Caco-2 (cell line): Measurements from ENCODE around the gene RAB7B. TPM values are rescaled to one million over a fixed set of nuclear protein-coding genes. Genes with fewer than 3 reads are reported as not detected.

ENCODE experiments used
- BruUV-seq: library from RNA; stranded (reverse); fragments of 400-500 nt; replicated peaks from 2 replicates; lab custom pipeline; 2021; lab: Mats Ljungman, UMichigan
- CTCF ChIA-PET: fragments of 300-600 bp; sonication (Branson Sonifier 250); formaldehyde crosslinking; loops from one replicate; lab custom pipeline; 2022; ENCODE audit warnings: antibody characterized with exemption; lab: Charles Lee
- POLR2A ChIA-PET: fragments of 300-600 bp; sonication (Branson Sonifier 250); formaldehyde crosslinking; loops from one replicate; lab custom pipeline; 2022; ENCODE audit warnings: antibody characterized with exemption; lab: Charles Lee
- DNase-seq, 2 experiments: peaks; one replicate each; pipeline versions ENCODE4 v3.0.0 to v3.0.0-alpha.2; 2020 to 2022
- H3K27me3 ChIP-seq: replicated peaks from 2 replicates; pipeline ENCODE4 v1.6.0; 2011; ENCODE audit warnings: low read length; ENCODE audit not compliant: control insufficient read depth, insufficient read depth
- H3K36me3 ChIP-seq: 2 replicates; pipeline ENCODE4 v1.5.1; 2011; ENCODE audit warnings: low read length; ENCODE audit not compliant: control insufficient read depth, insufficient read depth
- H3K4me1 ChIP-seq: fragments of 250-450 bp; sonication (Bioruptor Pico); 2 replicates; pipeline ENCODE4 v1.5.1; 2020; ENCODE audit warnings: mild to moderate bottlenecking
- H3K4me3 ChIP-seq: 2 replicates; pipeline ENCODE4 v1.5.1; 2011; ENCODE audit warnings: low read depth, mild to moderate bottlenecking, control low read depth, low read length
- H3K9me3 ChIP-seq: fragments of 250-450 bp; sonication (Bioruptor Pico); 2 replicates; pipeline ENCODE4 v1.5.1; 2020; ENCODE audit warnings: mild to moderate bottlenecking, moderate library complexity
- H3K27ac Mint-ChIP-seq: one replicate; pipeline ENCODE4 v1.8.0; 2022; ENCODE audit warnings: mixed read lengths; ENCODE audit not compliant: unreplicated experiment
- H3K27me3 Mint-ChIP-seq: one replicate; pipeline ENCODE4 v1.8.0; 2022; ENCODE audit warnings: mixed read lengths; ENCODE audit not compliant: insufficient read depth, unreplicated experiment
- H3K36me3 Mint-ChIP-seq: one replicate; pipeline ENCODE4 v1.8.0; 2022; ENCODE audit warnings: mild to moderate bottlenecking, mixed read lengths; ENCODE audit not compliant: insufficient read depth, unreplicated experiment
- H3K4me1 Mint-ChIP-seq: one replicate; pipeline ENCODE4 v1.8.0; 2022; ENCODE audit warnings: low read depth, mixed read lengths; ENCODE audit not compliant: unreplicated experiment
- H3K4me3 Mint-ChIP-seq: one replicate; pipeline ENCODE4 v1.8.0; 2022; ENCODE audit warnings: mild to moderate bottlenecking, moderate library complexity, mixed read lengths; ENCODE audit not compliant: unreplicated experiment
- H3K9me3 Mint-ChIP-seq: one replicate; pipeline ENCODE4 v1.8.0; 2022; ENCODE audit warnings: mixed read lengths; ENCODE audit not compliant: unreplicated experiment
- intact Hi-C: fragments of 100-400 bp; cut with micrococcal nuclease; formaldehyde crosslinking; loops from one replicate; pipeline ENCODE4 v1.10.0; 2022; ENCODE audit not compliant: unreplicated experiment
- total RNA-seq: library from RNA; stranded (reverse); gene quantifications from 2 replicates; pipeline ENCODE4 v1.2.3, GENCODE V29; 2022
- TF ChIP-seq, protein P1 (sequence below), 2 experiments: fragments of 200-600 bp in 1 of 2; IDR thresholded peaks; 1 replicate in 1 of 2; 2 replicates in 1 of 2; pipeline versions ENCODE4 v1.5.1 to v1.8.0; 2011 to 2022; ENCODE audit warnings: antibody characterized with exemption in 1 of 2, control low read depth in 1 of 2, inconsistent platforms in 1 of 2, low read depth in 1 of 2, low read length in 1 of 2, mild to moderate bottlenecking in 1 of 2, moderate library complexity in 1 of 2; ENCODE audit not compliant: insufficient read depth in 1 of 2, severe bottlenecking in 1 of 2, unreplicated experiment in 1 of 2

Gene RAB7B
- total RNA-seq, 1 experiment from 2014 or later, result not detected

DNA sequence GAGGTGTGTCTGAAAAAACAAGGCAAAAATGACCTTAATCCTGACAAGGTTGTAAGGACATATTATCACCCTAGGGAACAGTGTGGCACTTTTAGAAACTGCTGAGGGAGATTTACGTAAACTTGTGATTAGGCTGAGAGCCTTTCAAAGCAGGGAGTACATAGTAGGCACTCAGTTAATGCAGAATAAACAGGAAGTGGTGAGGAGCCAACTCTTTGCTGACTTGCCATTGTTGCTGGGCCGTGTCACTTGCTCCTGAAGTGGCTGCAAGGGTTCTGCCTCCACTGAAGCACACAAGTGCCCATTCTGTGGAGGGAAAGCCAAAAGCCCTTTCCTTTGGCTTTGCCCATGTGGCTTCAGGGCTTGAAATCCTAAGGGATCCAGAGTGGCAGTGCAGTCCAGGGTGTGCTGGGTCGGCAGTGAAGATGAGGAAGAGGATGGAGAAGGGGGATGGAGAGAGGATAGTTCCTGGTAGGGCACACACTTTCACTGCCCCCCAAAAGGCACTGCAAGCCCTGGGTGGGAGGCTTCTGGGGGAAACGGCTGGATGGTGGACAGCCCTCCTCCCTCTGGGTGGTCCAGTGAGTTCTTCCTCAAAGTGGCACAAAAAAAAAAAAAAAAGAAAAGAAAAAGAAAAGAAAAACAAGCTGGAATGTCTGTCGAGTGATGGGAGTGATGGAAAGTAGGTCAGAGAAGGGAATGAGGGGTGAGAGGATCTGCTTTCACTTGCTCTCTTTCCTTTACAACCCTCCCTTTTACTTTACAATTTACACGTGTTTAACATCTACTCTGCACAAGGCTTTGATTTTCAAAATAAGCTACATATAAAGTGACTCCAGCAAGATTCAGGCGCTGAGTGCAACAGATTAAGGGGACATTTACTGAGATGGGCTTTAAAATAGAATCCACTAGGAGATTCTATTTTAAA lies 36.1 kb upstream of the RAB7B start:
- peaks cover 11% of the 10 kb centered on the region for H3K27me3 Mint-ChIP-seq
- H3K27ac Mint-ChIP-seq, result no peak overlapping the region
- Histone ChIP-seq H3K4me1 (peaks cover 5% of the 10 kb centered on the region; the same call in 1 of the 2 replicates), H3K9me3 (no peaks in the 10 kb centered on the region), H3K36me3 (no peaks in the 10 kb centered on the region), H3K4me3 (no peak overlapping the region), H3K27me3 (no peaks in the 10 kb centered on the region)
- no peaks in the 10 kb centered on the region for H3K36me3 Mint-ChIP-seq
- DNase-seq, result no peak
- POLR2A ChIA-PET, result interaction anchor here (0.6 kb wide), 1 partner anchor 28 kb away, joined by 3 read pairs; no protein-coding TSS in a partner anchor
- H3K4me1 Mint-ChIP-seq, result no peaks in the 10 kb centered on the region
- BruUV-seq, result no TSS peak
- intact Hi-C loops, result no loop called here
- no peaks in the 10 kb centered on the region for H3K9me3 Mint-ChIP-seq
- H3K4me3 Mint-ChIP-seq, result no peak overlapping the region
- CTCF ChIA-PET, result no interaction called here
- TF ChIP-seq, protein P1, sequence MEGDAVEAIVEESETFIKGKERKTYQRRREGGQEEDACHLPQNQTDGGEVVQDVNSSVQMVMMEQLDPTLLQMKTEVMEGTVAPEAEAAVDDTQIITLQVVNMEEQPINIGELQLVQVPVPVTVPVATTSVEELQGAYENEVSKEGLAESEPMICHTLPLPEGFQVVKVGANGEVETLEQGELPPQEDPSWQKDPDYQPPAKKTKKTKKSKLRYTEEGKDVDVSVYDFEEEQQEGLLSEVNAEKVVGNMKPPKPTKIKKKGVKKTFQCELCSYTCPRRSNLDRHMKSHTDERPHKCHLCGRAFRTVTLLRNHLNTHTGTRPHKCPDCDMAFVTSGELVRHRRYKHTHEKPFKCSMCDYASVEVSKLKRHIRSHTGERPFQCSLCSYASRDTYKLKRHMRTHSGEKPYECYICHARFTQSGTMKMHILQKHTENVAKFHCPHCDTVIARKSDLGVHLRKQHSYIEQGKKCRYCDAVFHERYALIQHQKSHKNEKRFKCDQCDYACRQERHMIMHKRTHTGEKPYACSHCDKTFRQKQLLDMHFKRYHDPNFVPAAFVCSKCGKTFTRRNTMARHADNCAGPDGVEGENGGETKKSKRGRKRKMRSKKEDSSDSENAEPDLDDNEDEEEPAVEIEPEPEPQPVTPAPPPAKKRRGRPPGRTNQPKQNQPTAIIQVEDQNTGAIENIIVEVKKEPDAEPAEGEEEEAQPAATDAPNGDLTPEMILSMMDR (IDR thresholded peaks at IDR 0.05; ENCODE audit: insufficient read depth in 1 of 2, low read depth in 1 of 2, low read length in 1 of 2, severe bottlenecking in 1 of 2, unreplicated experiment in 1 of 2), result no peak

DNA sequence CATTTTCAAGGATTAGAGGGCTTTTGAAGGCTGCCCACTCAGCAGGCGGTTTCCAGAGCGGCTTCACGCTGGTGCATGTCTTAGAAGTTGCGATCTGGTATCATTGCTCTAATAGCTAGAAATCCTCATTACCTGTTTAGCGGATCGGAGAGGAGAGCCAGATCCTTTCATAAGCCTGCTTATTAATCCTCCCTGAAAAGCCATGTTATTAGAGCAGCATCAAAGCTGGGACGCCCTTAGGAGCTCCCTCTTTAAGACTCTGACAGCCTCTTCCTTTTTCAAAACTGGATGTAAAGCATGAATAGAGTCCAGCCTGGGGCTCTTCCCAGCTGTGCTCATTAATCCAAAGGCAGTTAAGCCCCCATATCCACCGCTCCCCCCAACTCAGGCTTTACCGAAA lies 34.4 kb upstream of the RAB7B start:
- no peaks in the 10 kb centered on the region for H3K4me1 Mint-ChIP-seq
- Histone ChIP-seq H3K4me1 (peaks cover 5% of the 10 kb centered on the region; the same call in 1 of the 2 replicates), H3K9me3 (no peaks in the 10 kb centered on the region), H3K36me3 (no peaks in the 10 kb centered on the region), H3K27me3 (no peaks in the 10 kb centered on the region), H3K4me3 (no peak overlapping the region)
- no TSS peak for BruUV-seq
- CTCF ChIA-PET, result interaction anchor here (1.6 kb wide), 1 partner anchor 69 kb away, joined by 6 read pairs; no protein-coding TSS in a partner anchor
- no peak overlapping the region for H3K27ac Mint-ChIP-seq
- peaks cover 11% of the 10 kb centered on the region for H3K27me3 Mint-ChIP-seq
- TF ChIP-seq, protein P1 (IDR thresholded peaks at IDR 0.05; ENCODE audit: insufficient read depth in 1 of 2, low read depth in 1 of 2, low read length in 1 of 2, severe bottlenecking in 1 of 2, unreplicated experiment in 1 of 2), result no peak
- intact Hi-C loops, result no loop called here
- no peaks in the 10 kb centered on the region for H3K36me3 Mint-ChIP-seq
- DNase-seq, result no peak
- POLR2A ChIA-PET, result no interaction called here
- no peaks in the 10 kb centered on the region for H3K9me3 Mint-ChIP-seq
- H3K4me3 Mint-ChIP-seq, result no peak overlapping the region

DNA sequence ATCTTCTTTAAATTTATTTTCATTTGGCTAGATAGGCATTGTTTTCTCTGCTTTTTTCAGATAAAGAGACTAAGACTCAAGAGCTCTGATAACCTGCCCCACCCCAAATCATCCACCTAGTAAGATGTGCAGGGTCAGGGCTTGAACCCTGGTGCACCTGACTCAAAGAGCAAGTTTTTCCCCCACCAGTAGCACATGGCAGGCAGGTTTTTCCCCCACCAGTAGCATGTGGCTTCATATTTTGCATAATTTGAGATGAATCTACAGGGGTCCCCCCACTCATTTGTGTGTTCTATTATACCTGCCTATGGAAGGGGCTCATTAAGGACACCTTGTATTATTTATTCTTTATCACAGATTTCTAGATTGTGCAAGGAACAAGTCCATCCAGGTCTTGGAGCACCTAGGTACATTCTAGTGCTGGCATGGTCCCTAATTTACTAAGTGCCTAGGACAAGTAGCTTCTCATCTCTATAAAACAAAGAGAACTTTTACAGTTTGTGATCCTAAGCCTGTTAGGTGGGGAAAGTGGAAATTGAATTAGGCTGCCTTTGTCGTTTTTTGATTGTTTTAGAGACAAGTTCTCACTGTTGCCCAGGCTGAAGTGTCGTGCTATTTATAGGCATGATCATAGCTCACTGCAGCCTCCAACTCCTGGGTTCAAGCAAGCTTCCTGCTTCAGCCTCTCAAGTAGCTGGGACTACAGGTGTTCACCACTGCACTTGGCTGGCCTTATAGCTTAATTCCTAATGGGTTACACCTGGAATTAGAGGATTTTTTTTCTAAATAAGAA lies 33.7 kb upstream of the RAB7B start:
- Mint-ChIP-seq H3K27ac (no peak overlapping the region), H3K36me3 (no peaks in the 10 kb centered on the region), H3K27me3 (peaks cover 11% of the 10 kb centered on the region), H3K4me1 (no peaks in the 10 kb centered on the region), H3K4me3 (no peak overlapping the region), H3K9me3 (no peaks in the 10 kb centered on the region)
- H3K4me3 ChIP-seq, result no peak overlapping the region
- no TSS peak for BruUV-seq
- peaks cover 5% of the 10 kb centered on the region; the same call in 1 of the 2 replicates for H3K4me1 ChIP-seq
- no peaks in the 10 kb centered on the region for H3K9me3 ChIP-seq
- ChIA-PET CTCF (interaction anchor here (0.6 to 1.6 kb wide), 2 partner anchors 70 to 438 kb away, joined by 6 to 9 read pairs; no protein-coding TSS in a partner anchor), POLR2A (no interaction called here)
- H3K27me3 ChIP-seq, result no peaks in the 10 kb centered on the region
- no peaks in the 10 kb centered on the region for H3K36me3 ChIP-seq
- intact Hi-C loops, result no loop called here
- no peak for DNase-seq
- TF ChIP-seq, protein P1 (IDR thresholded peaks at IDR 0.05; ENCODE audit: insufficient read depth in 1 of 2, low read depth in 1 of 2, low read length in 1 of 2, severe bottlenecking in 1 of 2, unreplicated experiment in 1 of 2), result no peak
